PFSK-1 (cell line): Measurements from ENCODE around the gene S100Z.

Experiments
- FOXP2 ChIP-seq: optimal IDR thresholded peaks from 2 replicates; pipeline ENCODE3; 2011; ENCODE audit warnings: borderline replicate concordance, control low read depth, inconsistent platforms; ENCODE audit not compliant: insufficient read depth; ENCODE audit errors: extremely low read length, extremely low read depth
- POLR2AphosphoS5 ChIP-seq: IDR thresholded peaks from 2 replicates; pipeline ENCODE4 v1.6.1; 2012; ENCODE audit warnings: low read depth, mild to moderate bottlenecking, control low read depth, low read length, moderate library complexity
- SIN3A ChIP-seq: IDR thresholded peaks from 2 replicates; pipeline ENCODE4 v1.6.1; 2012; ENCODE audit warnings: mild to moderate bottlenecking, low read length, moderate library complexity, borderline replicate concordance; ENCODE audit not compliant: insufficient read depth
- TAF1 ChIP-seq: IDR thresholded peaks from 2 replicates; pipeline ENCODE4 v1.6.1; 2012; ENCODE audit warnings: low read length, control low read depth, borderline replicate concordance; ENCODE audit not compliant: insufficient read depth
- TF ChIP-seq, protein P1 (sequence below), 2 experiments: IDR thresholded peaks; 2 replicates each; pipeline versions ENCODE4 v1.6.1 to v1.8.0; 2011 to 2012; ENCODE audit warnings: low read depth in 2 of 2, low read length in 2 of 2, control low read depth in 1 of 2, inconsistent platforms in 1 of 2, mild to moderate bottlenecking in 1 of 2, moderate library complexity in 1 of 2; ENCODE audit not compliant: insufficient read depth in 1 of 2

S100Z gene

DNA sequence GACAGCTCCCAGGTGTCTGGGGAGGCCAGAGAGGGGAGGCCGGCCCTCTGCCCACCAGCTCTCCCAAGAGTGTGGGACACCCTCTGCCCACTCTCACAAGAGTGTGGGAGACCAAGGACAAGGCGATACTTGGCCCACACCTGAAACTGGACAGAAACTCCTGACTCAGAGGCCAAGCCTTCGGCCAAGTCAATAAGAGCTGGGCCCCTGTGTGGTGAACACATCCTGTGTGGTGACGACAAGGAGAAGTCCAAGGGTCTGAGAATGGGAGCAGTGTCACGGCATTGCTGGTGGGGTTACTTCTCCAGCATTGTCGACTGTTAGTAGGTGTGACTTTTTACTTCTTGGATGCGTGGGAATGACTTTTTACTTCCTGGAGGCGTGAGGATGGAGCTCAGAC lies 45.5 kb upstream of the S100Z start:
- TF ChIP-seq POLR2AphosphoS5 (no peak), SIN3A (no peak)

GRCh38 chr5:76805821-76806505 lies 43.9 kb upstream of the S100Z start:
- TF ChIP-seq FOXP2 (no peak), TAF1 (no peak), POLR2AphosphoS5 (no peak; the same call in 1 of the 2 replicates), SIN3A (no peak)

GRCh38 chr5:76807296-76807695 lies 42.5 kb upstream of the S100Z start:
- no peak for TF ChIP-seq POLR2AphosphoS5
- TF ChIP-seq FOXP2: no peak
- no peak for TF ChIP-seq SIN3A
- no peak for TF ChIP-seq TAF1
- TF ChIP-seq, protein P1, sequence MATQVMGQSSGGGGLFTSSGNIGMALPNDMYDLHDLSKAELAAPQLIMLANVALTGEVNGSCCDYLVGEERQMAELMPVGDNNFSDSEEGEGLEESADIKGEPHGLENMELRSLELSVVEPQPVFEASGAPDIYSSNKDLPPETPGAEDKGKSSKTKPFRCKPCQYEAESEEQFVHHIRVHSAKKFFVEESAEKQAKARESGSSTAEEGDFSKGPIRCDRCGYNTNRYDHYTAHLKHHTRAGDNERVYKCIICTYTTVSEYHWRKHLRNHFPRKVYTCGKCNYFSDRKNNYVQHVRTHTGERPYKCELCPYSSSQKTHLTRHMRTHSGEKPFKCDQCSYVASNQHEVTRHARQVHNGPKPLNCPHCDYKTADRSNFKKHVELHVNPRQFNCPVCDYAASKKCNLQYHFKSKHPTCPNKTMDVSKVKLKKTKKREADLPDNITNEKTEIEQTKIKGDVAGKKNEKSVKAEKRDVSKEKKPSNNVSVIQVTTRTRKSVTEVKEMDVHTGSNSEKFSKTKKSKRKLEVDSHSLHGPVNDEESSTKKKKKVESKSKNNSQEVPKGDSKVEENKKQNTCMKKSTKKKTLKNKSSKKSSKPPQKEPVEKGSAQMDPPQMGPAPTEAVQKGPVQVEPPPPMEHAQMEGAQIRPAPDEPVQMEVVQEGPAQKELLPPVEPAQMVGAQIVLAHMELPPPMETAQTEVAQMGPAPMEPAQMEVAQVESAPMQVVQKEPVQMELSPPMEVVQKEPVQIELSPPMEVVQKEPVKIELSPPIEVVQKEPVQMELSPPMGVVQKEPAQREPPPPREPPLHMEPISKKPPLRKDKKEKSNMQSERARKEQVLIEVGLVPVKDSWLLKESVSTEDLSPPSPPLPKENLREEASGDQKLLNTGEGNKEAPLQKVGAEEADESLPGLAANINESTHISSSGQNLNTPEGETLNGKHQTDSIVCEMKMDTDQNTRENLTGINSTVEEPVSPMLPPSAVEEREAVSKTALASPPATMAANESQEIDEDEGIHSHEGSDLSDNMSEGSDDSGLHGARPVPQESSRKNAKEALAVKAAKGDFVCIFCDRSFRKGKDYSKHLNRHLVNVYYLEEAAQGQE (IDR thresholded peaks at IDR 0.05; ENCODE audit: insufficient read depth in 1 of 2, low read depth in 2 of 2, low read length in 2 of 2): no peak

- no peak for TF ChIP-seq SIN3A
- TF ChIP-seq POLR2AphosphoS5: no peak
- TF ChIP-seq, protein P1 (IDR thresholded peaks at IDR 0.05; ENCODE audit: insufficient read depth in 1 of 2, low read depth in 2 of 2, low read length in 2 of 2): no peak
- no peak for TF ChIP-seq TAF1
- no peak for TF ChIP-seq FOXP2
These were observed 41.6 kb upstream of the S100Z start for GRCh38 chr5:76808141-76808691.

DNA sequence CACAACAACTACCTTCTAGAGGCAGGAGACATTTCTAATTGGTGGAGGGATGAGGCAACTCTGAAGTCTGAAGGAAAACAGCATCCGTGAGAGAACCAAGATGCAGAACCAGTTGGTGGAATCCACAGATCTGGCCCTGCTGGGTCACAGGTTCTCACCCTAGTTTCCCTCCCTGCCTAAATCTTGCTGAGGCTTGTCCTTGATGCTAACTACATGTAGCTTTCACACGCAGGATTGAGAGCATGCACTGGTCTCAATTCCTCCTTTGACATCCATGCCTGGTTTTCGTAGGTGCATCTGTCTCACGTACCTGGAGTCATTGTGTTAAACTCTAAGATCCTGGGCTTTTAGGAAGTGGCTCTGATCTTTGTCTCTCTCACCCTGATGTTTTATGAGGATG lies 40.7 kb upstream of the S100Z start:
- no peak for TF ChIP-seq POLR2AphosphoS5
- no peak for TF ChIP-seq FOXP2
- TF ChIP-seq, protein P1 (IDR thresholded peaks at IDR 0.05; ENCODE audit: insufficient read depth in 1 of 2, low read depth in 2 of 2, low read length in 2 of 2): no peak
- no peak for TF ChIP-seq SIN3A
- no peak for TF ChIP-seq TAF1

- TF ChIP-seq POLR2AphosphoS5: no peak
- no peak for TF ChIP-seq SIN3A
- TF ChIP-seq, protein P1 (IDR thresholded peaks at IDR 0.05; ENCODE audit: insufficient read depth in 1 of 2, low read depth in 2 of 2, low read length in 2 of 2): no peak
- TF ChIP-seq TAF1: no peak
- no peak for TF ChIP-seq FOXP2
These were observed 39.6 kb upstream of the S100Z start for GRCh38 chr5:76810236-76810635.
